ENCODE data around the gene DLX5. TPM values are rescaled to one million over a fixed set of nuclear protein-coding genes. Genes with fewer than 3 reads are reported as not detected.

DLX5 gene
- total and polyA plus RNA-seq, 5 experiments from 2014 or later = not detected

DNA sequence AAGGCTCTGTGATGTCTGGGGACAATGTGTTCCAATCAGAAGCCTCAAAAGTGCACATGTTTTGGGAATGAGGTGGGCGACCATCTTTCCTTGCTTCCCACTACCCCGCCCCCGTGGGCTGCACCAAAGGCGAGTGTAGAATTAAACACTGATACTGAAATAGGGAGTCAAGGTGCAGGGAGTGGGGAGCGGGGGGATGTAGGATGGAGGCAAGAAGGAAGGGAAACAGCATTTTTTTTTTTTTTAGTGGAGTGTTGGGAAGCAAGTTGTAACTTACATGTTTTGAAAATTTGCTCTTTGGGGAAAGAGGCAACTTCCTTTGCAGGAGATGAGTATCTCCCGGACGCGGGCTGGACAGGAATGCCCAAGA is 484 bp upstream of the DLX5 start:
- no peak for ATAC-seq
- POLR2A ChIA-PET = no interaction called here
- H3K27ac Mint-ChIP-seq = no peak overlapping the region

DNA sequence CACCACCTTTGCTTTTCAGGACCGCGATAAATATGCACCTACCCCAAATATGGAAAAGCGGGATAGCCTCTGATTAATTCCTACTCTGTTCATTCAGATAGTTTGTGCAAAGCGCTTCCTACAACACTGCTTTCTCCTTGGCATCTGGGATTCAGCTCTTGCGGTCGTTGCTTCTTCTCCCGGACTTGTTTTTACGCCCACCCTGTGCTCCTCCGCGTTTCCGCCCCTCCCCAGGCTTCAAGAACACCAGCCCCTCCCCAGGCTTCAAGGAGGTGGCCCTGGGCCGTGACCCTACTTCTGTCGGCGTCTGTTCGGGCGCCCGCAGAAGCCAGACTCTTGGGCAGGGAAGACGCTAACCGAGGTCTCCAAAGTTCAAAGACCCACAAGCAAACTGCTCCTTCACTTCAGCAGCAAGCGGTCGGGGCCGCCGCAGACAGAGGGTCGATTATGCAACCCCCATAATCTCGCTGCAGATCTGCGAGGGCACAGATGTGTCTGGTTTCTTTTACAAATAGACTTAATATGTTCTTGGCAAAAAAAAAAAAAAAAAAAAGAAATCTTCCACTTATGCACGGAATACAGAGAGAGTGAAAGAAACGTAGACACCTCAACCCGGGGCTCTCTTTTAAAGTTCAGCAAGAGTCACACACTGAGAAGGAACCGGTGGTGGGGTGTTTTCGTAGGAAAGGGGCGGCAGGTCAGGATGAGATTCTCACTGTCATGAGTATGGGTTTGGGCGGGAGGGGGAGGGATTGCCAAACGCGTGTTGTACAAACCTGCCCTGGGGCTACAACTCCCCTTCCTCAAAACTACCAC is 1.9 kb downstream of the DLX5 start:
- peak overlapping the region in 7 of 10 donors; percentile 14 to 64 (median 44) for H3K4me3 Mint-ChIP-seq
- H3K36me3 Mint-ChIP-seq = peaks cover 0 to 9% (median 3%) of the 10 kb centered on the region in 3 donors
- no peak for DNase-seq
- POLR2A ChIA-PET = no interaction called here
- ATAC-seq = no peak
- peaks cover 0 to 7% (median 0%) of the 10 kb centered on the region in 9 donors for H3K9me3 Mint-ChIP-seq
- no peak overlapping the region for H3K27ac Mint-ChIP-seq
- peaks cover 43 to 72% (median 55%) of the 10 kb centered on the region in 4 donors for H3K4me1 Mint-ChIP-seq
- peaks cover 67 to 99% (median 81%) of the 10 kb centered on the region in 5 donors for H3K27me3 Mint-ChIP-seq

More for the DNA sequence above, 484 bp upstream of the DLX5 start:
- H3K4me1 Mint-ChIP-seq = peaks cover 40 to 75% (median 57%) of the 10 kb centered on the region in 4 donors
- H3K9me3 Mint-ChIP-seq = peaks cover 0 to 7% (median 0%) of the 10 kb centered on the region in 9 donors
- H3K27me3 Mint-ChIP-seq = peaks cover 59 to 91% (median 73%) of the 10 kb centered on the region in 5 donors
- H3K36me3 Mint-ChIP-seq = peaks cover 0 to 9% (median 3%) of the 10 kb centered on the region in 3 donors
- peak overlapping the region in 4 of 10 donors; percentile 18 to 82 (median 31) for H3K4me3 Mint-ChIP-seq
- no peak for DNase-seq

GRCh38 chr7:97021747-97022490 is 2.7 kb downstream of the DLX5 start:
- Mint-ChIP-seq H3K36me3 (peaks cover 0 to 9% (median 3%) of the 10 kb centered on the region in 3 donors), H3K9me3 (peaks cover 0 to 7% (median 0%) of the 10 kb centered on the region in 9 donors), H3K4me1 (peaks cover 42 to 72% (median 51%) of the 10 kb centered on the region in 4 donors), H3K27me3 (peaks cover 68 to 99% (median 79%) of the 10 kb centered on the region in 5 donors), H3K27ac (no peak overlapping the region), H3K4me3 (peak overlapping the region in 7 of 10 donors; percentile 40 to 64 (median 47))
- POLR2A ChIA-PET = no interaction called here
- DNase-seq = no peak
- ATAC-seq = no peak

DNA sequence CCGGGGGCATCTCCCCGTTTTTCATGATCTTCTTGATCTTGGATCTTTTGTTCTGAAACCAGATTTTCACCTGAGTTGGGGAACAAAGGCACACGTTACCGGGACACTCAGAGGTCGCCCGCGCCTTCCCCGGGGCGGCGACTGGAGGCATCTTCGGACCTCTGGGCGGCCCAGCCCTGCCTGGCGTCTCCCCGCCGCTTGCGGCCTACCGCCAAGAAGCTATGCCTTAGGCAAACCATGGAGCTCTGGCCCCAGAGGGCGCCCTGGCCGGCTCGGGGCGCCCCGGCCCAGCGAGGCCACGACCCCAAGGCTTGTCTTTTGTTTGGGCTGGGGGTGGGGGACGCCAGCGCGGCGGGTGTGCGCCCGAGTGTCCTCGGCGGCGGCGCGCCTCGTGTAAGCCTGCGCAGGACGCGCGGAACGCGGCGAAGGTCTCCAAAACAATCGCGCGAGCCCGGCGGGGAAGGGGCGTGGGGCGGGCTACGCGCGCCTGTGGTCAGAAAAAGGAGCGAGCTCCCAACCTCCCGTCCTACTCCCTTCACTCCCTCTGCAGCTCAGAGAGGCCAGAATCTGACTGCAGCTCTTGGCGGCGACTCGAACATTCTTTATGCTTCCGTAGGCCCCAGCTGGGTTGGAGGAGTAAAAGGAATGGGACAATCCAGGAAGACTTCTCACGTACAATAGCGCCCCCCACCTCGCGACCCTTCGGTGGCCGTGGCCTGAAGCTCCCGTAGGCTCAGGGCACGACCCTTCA is 3.5 kb downstream of the DLX5 start:
- peaks cover 0 to 9% (median 5%) of the 10 kb centered on the region in 3 donors for H3K36me3 Mint-ChIP-seq
- H3K4me1 Mint-ChIP-seq = peaks cover 39 to 72% (median 48%) of the 10 kb centered on the region in 4 donors
- peaks cover 63 to 99% (median 77%) of the 10 kb centered on the region in 5 donors for H3K27me3 Mint-ChIP-seq
- POLR2A ChIA-PET = no interaction called here
- H3K9me3 Mint-ChIP-seq = peaks cover 0 to 7% (median 0%) of the 10 kb centered on the region in 9 donors
- H3K4me3 Mint-ChIP-seq = peak overlapping the region in 5 of 10 donors; percentile 7 to 53 (median 42)
- DNase-seq (no peak), ATAC-seq (no peak)
- H3K27ac Mint-ChIP-seq = no peak overlapping the region

DNA sequence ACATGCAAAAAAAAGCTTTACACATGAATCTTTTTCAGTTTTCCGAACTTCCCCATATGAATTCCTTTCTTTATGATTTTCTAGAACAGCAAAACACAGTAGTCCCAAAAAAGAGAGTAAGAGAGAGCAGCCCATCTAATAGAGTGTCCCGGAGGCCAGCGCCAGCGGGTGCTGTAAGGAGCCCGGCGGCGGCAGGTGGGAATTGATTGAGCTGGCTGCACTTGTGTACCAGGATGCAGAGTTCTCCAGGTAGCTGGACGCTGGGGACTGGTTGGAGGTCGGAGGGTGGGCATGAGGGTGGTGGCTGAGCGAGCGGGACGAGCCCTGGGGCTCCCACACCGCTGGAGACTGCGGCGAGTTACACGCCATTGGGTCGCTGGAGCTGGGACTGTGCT is 4.0 kb downstream of the DLX5 start:
- POLR2A ChIA-PET = no interaction called here
- Mint-ChIP-seq H3K9me3 (peaks cover 0 to 7% (median 0%) of the 10 kb centered on the region in 9 donors), H3K36me3 (peaks cover 0 to 5% (median 5%) of the 10 kb centered on the region in 3 donors), H3K27me3 (peaks cover 61 to 99% (median 77%) of the 10 kb centered on the region in 5 donors), H3K4me3 (peak overlapping the region in 5 of 10 donors; percentile 8 to 59 (median 42)), H3K4me1 (peaks cover 34 to 66% (median 45%) of the 10 kb centered on the region in 4 donors), H3K27ac (no peak overlapping the region)
- ATAC-seq (no peak), DNase-seq (no peak)

- Mint-ChIP-seq H3K36me3 (peaks cover 0 to 6% (median 5%) of the 10 kb centered on the region in 3 donors), H3K27me3 (peaks cover 60 to 99% (median 79%) of the 10 kb centered on the region in 5 donors), H3K27ac (no peak overlapping the region), H3K4me3 (no peak overlapping the region), H3K9me3 (peaks cover 0 to 7% (median 0%) of the 10 kb centered on the region in 9 donors), H3K4me1 (peaks cover 31 to 60% (median 41%) of the 10 kb centered on the region in 4 donors)
- DNase-seq (no peak), ATAC-seq (no peak)
- POLR2A ChIA-PET = no interaction called here
Measured at GRCh38 chr7:97019710-97020225, 4.9 kb downstream of the DLX5 start.

DNA sequence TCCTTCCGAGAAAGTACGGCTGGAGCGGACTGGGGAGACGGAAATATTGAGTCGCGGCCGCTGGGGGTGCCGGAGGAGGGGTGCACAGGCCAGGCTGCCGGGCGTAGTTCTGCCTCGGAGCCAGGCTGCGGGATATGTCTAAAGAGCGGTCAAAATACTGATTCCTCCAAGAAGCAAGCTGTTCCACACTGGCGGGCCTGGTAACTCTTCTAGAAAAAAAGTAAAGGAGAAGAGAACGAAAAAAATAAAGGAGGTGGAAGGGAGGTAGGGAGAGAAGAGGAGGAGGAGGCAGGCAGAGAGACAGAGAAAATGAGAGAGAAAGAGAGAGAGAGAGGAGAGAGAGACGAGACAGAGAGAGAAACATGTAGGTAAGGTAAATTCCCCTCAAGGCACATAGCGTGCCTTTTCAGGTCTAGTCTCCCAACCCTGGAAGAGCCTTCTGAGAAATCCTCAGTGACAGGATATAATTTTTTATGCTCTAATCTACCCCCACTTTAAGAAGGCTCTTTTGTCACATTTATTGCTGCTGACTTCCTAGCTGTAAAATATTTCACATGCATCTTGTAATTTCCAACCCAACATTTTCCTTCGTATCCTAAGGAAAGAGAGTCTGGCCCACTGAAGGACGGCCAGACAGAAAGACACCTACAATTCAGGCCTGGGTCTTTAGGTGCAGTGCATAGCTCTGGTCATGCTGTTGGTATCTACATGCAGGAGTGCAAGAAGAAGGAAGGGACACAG is 5.7 kb downstream of the DLX5 start:
- Mint-ChIP-seq H3K36me3 (peaks cover 0 to 6% (median 5%) of the 10 kb centered on the region in 3 donors), H3K9me3 (peaks cover 0 to 9% (median 0%) of the 10 kb centered on the region in 9 donors), H3K4me1 (peaks cover 24 to 52% (median 33%) of the 10 kb centered on the region in 4 donors), H3K4me3 (peak overlapping the region in 1 of 10 donors; percentile 5), H3K27ac (peak overlapping the region in 1 of 10 donors; percentile 37), H3K27me3 (peaks cover 60 to 99% (median 79%) of the 10 kb centered on the region in 5 donors)
- ATAC-seq (no peak), DNase-seq (no peak)
- POLR2A ChIA-PET = no interaction called here

GRCh38 chr7:97018126-97018601 is 6.5 kb downstream of the DLX5 start:
- Mint-ChIP-seq H3K9me3 (peaks cover 0 to 12% (median 4%) of the 10 kb centered on the region in 9 donors), H3K4me3 (no peak overlapping the region), H3K27ac (no peak overlapping the region), H3K36me3 (peaks cover 3 to 8% (median 6%) of the 10 kb centered on the region in 3 donors), H3K27me3 (peaks cover 58 to 99% (median 79%) of the 10 kb centered on the region in 5 donors), H3K4me1 (peaks cover 24 to 44% (median 31%) of the 10 kb centered on the region in 4 donors)
- POLR2A ChIA-PET = no interaction called here
- no peak for ATAC-seq
- DNase-seq = no peak

- Mint-ChIP-seq H3K9me3 (peaks cover 0 to 16% (median 8%) of the 10 kb centered on the region in 9 donors), H3K4me3 (peak overlapping the region in 3 of 10 donors; percentile 12 to 38 (median 22)), H3K27me3 (peaks cover 58 to 99% (median 78%) of the 10 kb centered on the region in 5 donors), H3K27ac (peak overlapping the region in 1 of 10 donors; percentile 62), H3K36me3 (peaks cover 3 to 8% (median 4%) of the 10 kb centered on the region in 3 donors), H3K4me1 (peaks cover 19 to 37% (median 26%) of the 10 kb centered on the region in 4 donors)
- ATAC-seq (no peak), DNase-seq (no peak)
- POLR2A ChIA-PET = no interaction called here
Measured at GRCh38 chr7:97017192-97018125, 7.2 kb downstream of the DLX5 start.

- POLR2A ChIA-PET = no interaction called here
- Mint-ChIP-seq H3K9me3 (peaks cover 0 to 15% (median 10%) of the 10 kb centered on the region in 9 donors), H3K4me3 (peak overlapping the region in 2 of 10 donors; percentile 22 to 38), H3K4me1 (peaks cover 13 to 28% (median 17%) of the 10 kb centered on the region in 4 donors), H3K27ac (peak overlapping the region in 1 of 10 donors; percentile 62), H3K27me3 (peaks cover 59 to 99% (median 79%) of the 10 kb centered on the region in 5 donors), H3K36me3 (peaks cover 8 to 10% (median 8%) of the 10 kb centered on the region in 3 donors)
- ATAC-seq (peak in 1 of 2 donors; percentile 16), DNase-seq (no peak)
Measured at GRCh38 chr7:97016381-97017191, 8.0 kb downstream of the DLX5 start.

All from naive thymus-derived CD8-positive, alpha-beta T cell (primary cell).